PC-9 (cell line): ENCODE measurements around the gene BANF2. TPM values are rescaled to one million over a fixed set of nuclear protein-coding genes. Genes with fewer than 3 reads are reported as not detected.

Experiments used
- BruUV-seq: library from RNA; stranded (reverse); fragments of 400-500 nt; replicated peaks from 2 replicates; lab custom pipeline; 2021; lab: Mats Ljungman, UMichigan
- CTCF ChIA-PET: fragments of 300-600 bp; sonication (Branson Sonifier 250); formaldehyde crosslinking; loops from one replicate; lab custom pipeline; 2022; ENCODE audit warnings: antibody characterized with exemption; lab: Charles Lee
- POLR2A ChIA-PET: fragments of 300-600 bp; sonication (Branson Sonifier 250); formaldehyde crosslinking; loops from one replicate; lab custom pipeline; 2022; ENCODE audit warnings: antibody characterized with exemption; ENCODE audit not compliant: unreplicated experiment; lab: Charles Lee
- DNase-seq, 2 experiments: peaks; one replicate each; pipeline versions ENCODE4 v3.0.0 to v3.0.0-alpha.2; 2015 to 2022; ENCODE audit warnings: mixed read lengths in 1 of 2
- H2AFZ ChIP-seq: fragments of 200-600 bp; sonication (generic); 2 replicates; pipeline ENCODE4 v1.8.1; 2017; ENCODE audit warnings: antibody characterized with exemption
- H3F3A ChIP-seq: fragments of 200-600 bp; sonication (generic); 2 replicates; pipeline ENCODE4 v1.8.1; 2017; ENCODE audit warnings: antibody characterized with exemption, mild to moderate bottlenecking, low read depth; ENCODE audit not compliant: insufficient read depth
- H3K27ac ChIP-seq: fragments of 200-600 bp; sonication (generic); 2 replicates; pipeline ENCODE4 v1.6.1; 2016; ENCODE audit warnings: mixed run types
- H3K27me3 ChIP-seq: fragments of 200-600 bp; sonication (generic); 2 replicates; pipeline ENCODE4 v1.6.1; 2016; ENCODE audit warnings: low read depth, mixed run types; ENCODE audit not compliant: insufficient read depth
- H3K36me3 ChIP-seq: fragments of 200-600 bp; sonication (generic); 2 replicates; pipeline ENCODE4 v1.6.1; 2016; ENCODE audit warnings: low read depth, mixed run types
- H3K4me1 ChIP-seq: fragments of 200-600 bp; sonication (generic); replicated peaks from 2 replicates; pipeline ENCODE4 v1.6.1; 2016; ENCODE audit warnings: mixed run types; ENCODE audit not compliant: insufficient read depth
- H3K4me2 ChIP-seq: fragments of 200-600 bp; sonication (generic); 2 replicates; pipeline ENCODE4 v1.6.1; 2017; ENCODE audit warnings: mixed run types
- H3K4me3 ChIP-seq: fragments of 200-600 bp; sonication (generic); 2 replicates; pipeline ENCODE4 v1.6.1; 2016; ENCODE audit warnings: mixed run types
- H3K79me2 ChIP-seq: fragments of 200-600 bp; sonication (generic); 2 replicates; pipeline ENCODE4 v1.6.1; 2017; ENCODE audit warnings: low read depth, mixed run types
- H3K9me2 ChIP-seq: fragments of 200-600 bp; sonication (generic); 2 replicates; pipeline ENCODE4 v1.8.1; 2017; ENCODE audit warnings: mild to moderate bottlenecking; ENCODE audit not compliant: insufficient read depth
- H3K9me3 ChIP-seq: fragments of 200-600 bp; sonication (generic); 2 replicates; pipeline ENCODE4 v1.8.1; 2016; ENCODE audit warnings: low read depth; ENCODE audit not compliant: insufficient read depth
- H4K20me1 ChIP-seq: fragments of 200-600 bp; sonication (generic); 2 replicates; pipeline ENCODE4 v1.8.1; 2017; ENCODE audit not compliant: insufficient read depth
- EZH2 ChIP-seq: fragments of 200-600 bp; sonication (generic); IDR thresholded peaks from 2 replicates; pipeline ENCODE4 v1.8.0; 2017; ENCODE audit warnings: antibody characterized with exemption, low read depth
- intact Hi-C: fragments of 100-400 bp; cut with micrococcal nuclease; formaldehyde crosslinking; loops from one replicate; pipeline ENCODE4 v1.10.0; 2022; ENCODE audit not compliant: unreplicated experiment
- total RNA-seq: library from RNA; stranded (reverse); gene quantifications from 2 replicates; pipeline ENCODE4 v1.2.3, GENCODE V29; 2021
- TF ChIP-seq, protein P1 (sequence below): fragments of 200-600 bp; sonication (generic); conservative IDR thresholded peaks from 2 replicates; pipeline ENCODE4 v1.6.1; 2017; ENCODE audit warnings: mixed run types, antibody characterized with exemption, mild to moderate bottlenecking, moderate library complexity

Gene BANF2
- total RNA-seq, 1 experiment from 2014 or later = not detected

DNA sequence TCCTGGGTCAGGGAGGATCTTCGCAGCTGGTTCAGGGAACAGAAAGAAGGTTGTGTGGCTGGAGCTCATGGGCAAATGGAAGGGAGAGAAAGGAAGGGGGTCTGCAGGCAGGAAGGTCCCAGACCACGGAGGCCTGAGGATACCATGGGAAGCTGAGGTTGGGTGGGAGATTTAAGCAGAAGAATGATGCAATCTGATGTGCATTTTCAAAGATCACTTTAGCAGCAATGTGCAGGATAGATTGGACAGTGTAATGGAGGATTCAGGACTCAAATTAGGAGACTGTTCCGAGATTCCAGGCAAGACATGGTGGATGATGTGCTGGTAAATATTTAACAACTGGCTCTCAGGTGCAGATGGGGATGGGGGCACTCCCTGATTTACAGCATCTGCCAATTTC, 12.0 kb upstream of the BANF2 start:
- intact Hi-C loops = no loop called here
- Histone ChIP-seq H3K4me2 (no peak overlapping the region), H3K4me1 (0 out of 2 replicates have a peak, but pooled peaks cover 1% of the 10 kb centered on the region), H2AFZ (no peak overlapping the region), H3K9me3 (no peaks in the 10 kb centered on the region), H3K27me3 (peaks cover 49% of the 10 kb centered on the region), H3K36me3 (no peaks in the 10 kb centered on the region), H3K79me2 (no peaks in the 10 kb centered on the region), H4K20me1 (no peaks in the 10 kb centered on the region), H3F3A (no peaks in the 10 kb centered on the region), H3K27ac (no peak overlapping the region), H3K9me2 (no peaks in the 10 kb centered on the region), H3K4me3 (no peak overlapping the region)
- TF ChIP-seq, protein P1, sequence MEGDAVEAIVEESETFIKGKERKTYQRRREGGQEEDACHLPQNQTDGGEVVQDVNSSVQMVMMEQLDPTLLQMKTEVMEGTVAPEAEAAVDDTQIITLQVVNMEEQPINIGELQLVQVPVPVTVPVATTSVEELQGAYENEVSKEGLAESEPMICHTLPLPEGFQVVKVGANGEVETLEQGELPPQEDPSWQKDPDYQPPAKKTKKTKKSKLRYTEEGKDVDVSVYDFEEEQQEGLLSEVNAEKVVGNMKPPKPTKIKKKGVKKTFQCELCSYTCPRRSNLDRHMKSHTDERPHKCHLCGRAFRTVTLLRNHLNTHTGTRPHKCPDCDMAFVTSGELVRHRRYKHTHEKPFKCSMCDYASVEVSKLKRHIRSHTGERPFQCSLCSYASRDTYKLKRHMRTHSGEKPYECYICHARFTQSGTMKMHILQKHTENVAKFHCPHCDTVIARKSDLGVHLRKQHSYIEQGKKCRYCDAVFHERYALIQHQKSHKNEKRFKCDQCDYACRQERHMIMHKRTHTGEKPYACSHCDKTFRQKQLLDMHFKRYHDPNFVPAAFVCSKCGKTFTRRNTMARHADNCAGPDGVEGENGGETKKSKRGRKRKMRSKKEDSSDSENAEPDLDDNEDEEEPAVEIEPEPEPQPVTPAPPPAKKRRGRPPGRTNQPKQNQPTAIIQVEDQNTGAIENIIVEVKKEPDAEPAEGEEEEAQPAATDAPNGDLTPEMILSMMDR = no peak
- TF ChIP-seq EZH2 = no peak
- POLR2A ChIA-PET = no interaction called here
- CTCF ChIA-PET = no interaction called here
- BruUV-seq = no TSS peak
- DNase-seq = no peak

DNA sequence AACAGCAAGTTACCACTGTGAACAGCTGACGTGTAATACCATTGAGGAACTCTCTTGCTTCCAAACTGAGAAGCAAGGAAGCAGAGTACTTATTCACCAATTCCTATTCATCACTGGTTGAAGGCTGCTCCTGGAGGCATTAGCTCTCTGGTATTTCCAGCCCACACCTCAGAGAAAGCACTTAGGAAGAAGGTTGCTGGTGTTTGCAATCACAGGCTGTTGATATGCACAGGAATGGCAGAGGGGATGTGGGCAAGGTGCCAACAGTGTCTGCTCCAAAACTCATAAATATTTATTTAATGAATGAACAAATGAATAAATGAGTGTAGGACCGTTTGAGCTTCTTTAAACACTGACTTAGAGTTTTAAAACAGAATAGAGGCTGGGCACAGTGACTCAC, 10.8 kb upstream of the BANF2 start:
- H3K4me2 ChIP-seq = no peak overlapping the region
- no peaks in the 10 kb centered on the region for H3K79me2 ChIP-seq
- no peak overlapping the region for H3K4me3 ChIP-seq
- no peaks in the 10 kb centered on the region for H3F3A ChIP-seq
- no peak overlapping the region for H3K27ac ChIP-seq
- DNase-seq = no peak
- peaks cover 41% of the 10 kb centered on the region for H3K27me3 ChIP-seq
- ChIA-PET CTCF (no interaction called here), POLR2A (interaction anchor here (0.5 kb wide), 1 partner anchor 100 kb away, joined by 17 read pairs; no protein-coding TSS in a partner anchor)
- TF ChIP-seq EZH2 = no peak
- TF ChIP-seq, protein P1 = no peak
- H3K9me2 ChIP-seq = no peaks in the 10 kb centered on the region
- no peaks in the 10 kb centered on the region for H3K36me3 ChIP-seq
- H3K9me3 ChIP-seq = no peaks in the 10 kb centered on the region
- no peaks in the 10 kb centered on the region for H3K4me1 ChIP-seq
- BruUV-seq = no TSS peak
- no peaks in the 10 kb centered on the region for H4K20me1 ChIP-seq
- intact Hi-C loops = no loop called here
- no peak overlapping the region for H2AFZ ChIP-seq

DNA sequence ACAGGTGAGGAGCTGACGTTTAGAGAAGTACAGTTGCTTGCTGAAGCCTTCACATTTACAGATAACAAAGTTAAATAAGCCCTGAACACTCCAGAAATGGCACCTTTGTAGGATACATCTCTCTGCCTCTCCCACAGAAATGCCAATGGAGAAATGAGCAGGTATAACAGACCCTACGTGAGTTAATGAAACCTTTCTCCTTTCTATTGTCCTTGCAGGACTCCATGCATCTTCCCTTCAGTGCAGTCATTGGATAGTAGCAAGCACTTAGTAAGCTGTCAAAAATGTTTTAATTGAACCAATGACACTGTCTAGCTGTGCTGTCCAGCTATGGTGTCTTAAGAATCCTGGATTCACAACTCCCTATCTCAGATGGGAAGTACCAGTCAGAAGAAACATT, 9.6 kb upstream of the BANF2 start:
- ChIA-PET POLR2A (no interaction called here), CTCF (no interaction called here)
- Histone ChIP-seq H3K79me2 (no peaks in the 10 kb centered on the region), H3K9me3 (no peaks in the 10 kb centered on the region), H4K20me1 (no peaks in the 10 kb centered on the region), H3K4me2 (no peak overlapping the region), H3K36me3 (no peaks in the 10 kb centered on the region), H3K27ac (no peak overlapping the region), H3K4me1 (no peaks in the 10 kb centered on the region), H3K9me2 (no peaks in the 10 kb centered on the region), H2AFZ (no peak overlapping the region), H3K4me3 (no peak overlapping the region), H3F3A (no peaks in the 10 kb centered on the region), H3K27me3 (peaks cover 29% of the 10 kb centered on the region)
- intact Hi-C loops = no loop called here
- DNase-seq = no peak
- TF ChIP-seq EZH2 = no peak
- TF ChIP-seq, protein P1 = no peak
- BruUV-seq = no TSS peak
